ENCODE results near the gene TMEM132E.

Gene TMEM132E

DNA sequence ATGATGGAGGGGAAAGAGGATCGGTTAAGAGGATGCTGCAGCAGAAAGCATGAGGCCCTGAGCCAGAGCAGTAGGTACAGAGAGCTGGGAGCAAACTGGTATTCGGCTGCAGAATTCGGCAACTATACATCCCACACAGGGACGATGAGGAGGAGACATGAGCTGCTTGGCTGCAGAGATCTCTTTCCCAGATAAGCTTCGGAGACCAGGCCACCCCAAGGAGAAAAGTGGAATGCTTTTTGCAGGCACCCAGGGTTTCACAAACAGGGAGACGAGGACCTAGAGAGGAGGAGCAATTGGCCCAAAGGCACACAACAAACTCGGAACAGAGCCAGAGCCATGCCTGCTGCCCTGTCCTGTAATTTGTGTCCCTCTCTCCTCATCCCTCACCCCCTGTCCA lies 62.0 kb downstream of the TMEM132E start:
- DNase-seq (ENCODE audit: low read depth) = no peak
- TF ChIP-seq CTCF (conservative IDR thresholded peaks at IDR 0.05; ENCODE audit: low read length) = no peak
- no peak overlapping the region for H3K4me3 ChIP-seq (ENCODE audit: low read length)

DNA sequence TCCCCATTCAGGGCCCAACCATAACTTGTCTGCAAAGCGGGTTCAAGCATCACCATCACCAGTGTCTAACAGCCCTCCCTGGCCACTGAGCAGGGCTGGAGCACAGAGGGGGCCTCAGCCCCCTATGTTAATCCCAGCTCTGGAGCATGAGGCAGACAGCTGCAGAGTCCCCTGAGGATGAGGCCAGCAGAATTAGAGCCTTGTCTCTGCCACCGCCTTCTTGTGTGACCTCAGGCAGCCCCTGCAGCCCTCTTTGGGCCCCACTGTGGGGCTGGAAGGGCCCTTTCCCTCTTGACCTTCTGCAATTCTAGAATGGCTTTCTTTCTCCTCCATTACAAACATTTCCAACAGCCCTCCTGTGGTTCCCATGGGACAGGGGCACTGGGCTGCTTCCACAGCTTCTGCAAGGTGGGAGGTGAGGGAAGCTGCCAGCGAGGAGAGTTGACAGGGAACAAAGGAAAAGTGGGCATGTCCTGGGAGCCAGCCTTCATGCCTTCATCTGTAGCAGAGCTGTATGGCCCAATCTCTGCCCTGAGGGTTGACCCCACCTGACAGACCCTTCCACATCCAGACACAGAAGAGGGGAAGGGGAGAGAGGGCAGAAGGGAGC lies 65.7 kb downstream of the TMEM132E start:
- no peak overlapping the region for H3K4me3 ChIP-seq (ENCODE audit: low read length)
- no peak for DNase-seq (ENCODE audit: low read depth)
- TF ChIP-seq CTCF (conservative IDR thresholded peaks at IDR 0.05; ENCODE audit: low read length) = no peak

- no peak overlapping the region for H3K4me3 ChIP-seq (ENCODE audit: low read length)
- no peak for TF ChIP-seq CTCF (conservative IDR thresholded peaks at IDR 0.05; ENCODE audit: low read length)
- DNase-seq (ENCODE audit: low read depth) = no peak
Measured at GRCh38 chr17:34645594-34645993, 66.2 kb downstream of the TMEM132E start.

DNA sequence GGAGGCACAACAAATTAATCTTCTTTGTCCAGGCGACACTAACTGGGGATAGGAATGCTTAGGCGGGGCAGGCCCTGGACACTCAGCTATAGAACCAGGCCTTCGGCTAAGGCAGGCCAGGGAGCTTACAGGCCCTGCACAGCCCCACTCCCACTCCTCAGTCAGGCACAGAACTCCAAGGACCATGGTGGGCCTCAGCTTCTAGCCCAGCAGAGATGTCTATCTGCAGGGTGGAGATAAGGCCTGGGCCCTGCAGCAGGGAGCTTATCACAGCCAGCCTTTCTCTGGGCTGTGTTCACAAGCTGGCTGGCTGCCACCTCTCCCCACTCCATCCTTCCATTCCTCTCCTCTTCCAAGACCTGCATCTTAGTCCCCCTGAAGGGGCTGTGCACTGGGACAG lies 68.1 kb downstream of the TMEM132E start:
- TF ChIP-seq CTCF (conservative IDR thresholded peaks at IDR 0.05; ENCODE audit: low read length) = no peak

GRCh38 chr17:34650051-34650750 lies 70.8 kb downstream of the TMEM132E start:
- no peak overlapping the region for H3K4me3 ChIP-seq (ENCODE audit: low read length)
- DNase-seq (ENCODE audit: low read depth) = no peak
- no peak for TF ChIP-seq CTCF (conservative IDR thresholded peaks at IDR 0.05; ENCODE audit: low read length)

More for the DNA sequence above, 68.1 kb downstream of the TMEM132E start:
- no peak for DNase-seq (ENCODE audit: low read depth)
- H3K4me3 ChIP-seq (ENCODE audit: low read length) = no peak overlapping the region

- TF ChIP-seq CTCF (conservative IDR thresholded peaks at IDR 0.05; ENCODE audit: low read length) = no peak
- no peak overlapping the region for H3K4me3 ChIP-seq (ENCODE audit: low read length)
- DNase-seq (ENCODE audit: low read depth) = no peak
Measured at GRCh38 chr17:34651402-34651811, 72.0 kb downstream of the TMEM132E start.

GRCh38 chr17:34652021-34652555 lies 72.7 kb downstream of the TMEM132E start:
- DNase-seq (ENCODE audit: low read depth) = no peak
- TF ChIP-seq CTCF (conservative IDR thresholded peaks at IDR 0.05; ENCODE audit: low read length) = no peak

More at GRCh38 chr17:34652021-34652555, 72.7 kb downstream of the TMEM132E start:
- no peak overlapping the region for H3K4me3 ChIP-seq (ENCODE audit: low read length)
